H1 (cell line): ENCODE data around the gene KNDC1. TPM values are rescaled to one million over a fixed set of nuclear protein-coding genes. Genes with fewer than 3 reads are reported as not detected.

ENCODE experiments used
- CTCF ChIA-PET: fragments of 300-600 bp; sonication (Branson Sonifier 250); formaldehyde crosslinking; loops from one replicate; lab custom pipeline; 2021; ENCODE audit not compliant: partially characterized antibody; lab: Charles Lee
- POLR2A ChIA-PET: fragments of 300-600 bp; sonication (Branson Sonifier 250); formaldehyde crosslinking; loops from one replicate; lab custom pipeline; 2021; ENCODE audit warnings: inconsistent platforms; ENCODE audit not compliant: partially characterized antibody; lab: Charles Lee
- DNase-seq, 2 experiments: peaks; one replicate each; pipeline versions ENCODE4 v3.0.0 to v3.0.0-alpha.2; 2010 to 2022; ENCODE audit warnings: low spot score in 2 of 2, low read depth in 1 of 2, mixed read lengths in 1 of 2
- FAIRE-seq: peaks from 2 replicates; lab custom pipeline; 2011; peaks lifted over from hg19 to GRCh38; lab: Jason Lieb, UNC
- H2AFZ ChIP-seq: 2 replicates; pipeline ENCODE4 v1.8.1; 2012; ENCODE audit warnings: low read length, inconsistent platforms
- H2AK5ac ChIP-seq: 2 replicates; pipeline ENCODE4 v1.6.1; 2013; ENCODE audit warnings: low read depth, low read length
- H2BK120ac ChIP-seq: replicated peaks from 2 replicates; pipeline ENCODE3; 2013; ENCODE audit warnings: low read depth, low read length, inconsistent platforms
- H2BK12ac ChIP-seq: 2 replicates; pipeline ENCODE4 v1.6.1; 2013; ENCODE audit warnings: low read depth, low read length
- H2BK15ac ChIP-seq: 2 replicates; pipeline ENCODE4 v1.6.1; 2013; ENCODE audit warnings: low read length
- H2BK20ac ChIP-seq: 2 replicates; pipeline ENCODE4 v1.6.1; 2013; ENCODE audit warnings: low read length
- H2BK5ac ChIP-seq: 2 replicates; pipeline ENCODE4 v1.6.1; 2013; ENCODE audit warnings: low read depth, low read length
- H3K14ac ChIP-seq: 2 replicates; pipeline ENCODE4 v1.6.1; 2013; ENCODE audit warnings: inconsistent platforms; ENCODE audit not compliant: insufficient read length
- H3K18ac ChIP-seq: 2 replicates; pipeline ENCODE4 v1.6.1; 2013; ENCODE audit warnings: low read length; ENCODE audit errors: extremely low read depth
- H3K23ac ChIP-seq: 2 replicates; pipeline ENCODE4 v1.6.1; 2013; ENCODE audit warnings: inconsistent platforms; ENCODE audit not compliant: insufficient read length
- H3K23me2 ChIP-seq: 2 replicates; pipeline ENCODE4 v1.6.1; 2013; ENCODE audit warnings: low read depth, low read length
- H3K27ac ChIP-seq: 2 replicates; pipeline ENCODE4 v1.6.1; 2011; ENCODE audit warnings: low read depth, low read length, inconsistent platforms
- H3K27me3 ChIP-seq, 4 experiments: replicated peaks in 1 of 4; 1 replicate in 1 of 4; 2 replicates in 3 of 4; pipeline versions ENCODE4 v1.6.1 to v1.8.1; 2011 to 2013; ENCODE audit warnings: low read length in 3 of 4, mild to moderate bottlenecking in 3 of 4, inconsistent platforms in 2 of 4, mixed read lengths in 2 of 4, moderate library complexity in 1 of 4; ENCODE audit not compliant: control insufficient read depth in 3 of 4, insufficient read depth in 3 of 4; ENCODE audit errors: extremely low read depth in 1 of 4
- H3K36me3 ChIP-seq, 4 experiments: 2 replicates each; pipeline versions ENCODE4 v1.6.1 to v1.8.1; 2011 to 2013; ENCODE audit warnings: mild to moderate bottlenecking in 4 of 4, low read length in 3 of 4, moderate library complexity in 2 of 4, control low read depth in 1 of 4, inconsistent platforms in 1 of 4; ENCODE audit not compliant: insufficient read depth in 4 of 4, control insufficient read depth in 2 of 4
- H3K4ac ChIP-seq: replicated peaks from 2 replicates; pipeline ENCODE3; 2013; ENCODE audit warnings: low read length, low read depth, mixed read lengths, inconsistent platforms; ENCODE audit not compliant: insufficient read length
- H3K4me1 ChIP-seq, 4 experiments: replicated peaks in 1 of 4; 1 replicate in 1 of 4; 2 replicates in 3 of 4; pipeline versions ENCODE4 v1.6.1 to v1.8.1; 2011 to 2013; ENCODE audit warnings: low read length in 3 of 4, inconsistent platforms in 2 of 4, mixed read lengths in 1 of 4; ENCODE audit not compliant: insufficient read depth in 4 of 4, control insufficient read depth in 3 of 4
- H3K4me2 ChIP-seq, 2 experiments: 2 replicates each; pipeline versions ENCODE4 v1.6.1 to v1.8.1; 2011 to 2013; ENCODE audit warnings: low read depth in 2 of 2, low read length in 2 of 2, control low read depth in 1 of 2, inconsistent platforms in 1 of 2, mild to moderate bottlenecking in 1 of 2; ENCODE audit not compliant: insufficient read depth in 1 of 2
- H3K4me3 ChIP-seq, 4 experiments: fragments of 200-600, 300-600 bp in 1 of 4; sonication (generic), shearing (Covaris generic), sonication (Bioruptor Twin) in 1 of 4; 2 replicates each; pipeline versions ENCODE4 v1.5.1 to v1.8.1; 2011 to 2016; ENCODE audit warnings: low read length in 4 of 4, low read depth in 3 of 4, control low read depth in 2 of 4, inconsistent platforms in 2 of 4, mild to moderate bottlenecking in 2 of 4, mixed read lengths in 1 of 4, moderate library complexity in 1 of 4; ENCODE audit not compliant: insufficient read depth in 2 of 4; ENCODE audit errors: extremely low read depth in 1 of 4
- H3K56ac ChIP-seq: replicated peaks from 2 replicates; pipeline ENCODE3; 2013; ENCODE audit warnings: low read depth, mild to moderate bottlenecking, mixed read lengths, low read length, inconsistent platforms; ENCODE audit not compliant: insufficient read length
- H3K79me1 ChIP-seq: 2 replicates; pipeline ENCODE4 v1.6.1; 2013; ENCODE audit warnings: low read depth, low read length, control low read depth
- H3K79me2 ChIP-seq, 2 experiments: 2 replicates each; pipeline versions ENCODE4 v1.6.1 to v1.8.1; 2012 to 2013; ENCODE audit warnings: low read length in 2 of 2, mild to moderate bottlenecking in 2 of 2, inconsistent platforms in 1 of 2; ENCODE audit not compliant: insufficient read depth in 2 of 2, control insufficient read depth in 1 of 2
- H3K9ac ChIP-seq, 4 experiments: replicated peaks in 1 of 4; 1 replicate in 1 of 4; 2 replicates in 3 of 4; pipeline versions ENCODE4 v1.6.1 to v1.8.1; 2011 to 2013; ENCODE audit warnings: low read depth in 3 of 4, low read length in 3 of 4, control low read depth in 2 of 4, mild to moderate bottlenecking in 2 of 4, moderate library complexity in 2 of 4, inconsistent platforms in 1 of 4; ENCODE audit errors: extremely low read depth in 1 of 4
- H3K9me3 ChIP-seq, 2 experiments: 2 replicates each; pipeline versions ENCODE4 v1.6.1 to v1.8.1; 2012 to 2013; ENCODE audit warnings: mild to moderate bottlenecking in 2 of 2, moderate library complexity in 2 of 2, control low read depth in 1 of 2, inconsistent platforms in 1 of 2, low read depth in 1 of 2, low read length in 1 of 2, mixed read lengths in 1 of 2; ENCODE audit not compliant: insufficient read depth in 2 of 2
- H4K20me1 ChIP-seq, 2 experiments: replicated peaks in 1 of 2; 2 replicates each; pipeline versions ENCODE3 to v1.8.1; 2011 to 2013; ENCODE audit warnings: inconsistent platforms in 2 of 2, low read length in 2 of 2, mild to moderate bottlenecking in 1 of 2; ENCODE audit not compliant: insufficient read depth in 2 of 2, control insufficient read depth in 1 of 2
- H4K5ac ChIP-seq: 2 replicates; pipeline ENCODE4 v1.6.1; 2013; ENCODE audit warnings: low read length, low read depth, mixed read lengths, inconsistent platforms; ENCODE audit not compliant: insufficient read length
- H4K8ac ChIP-seq: 2 replicates; pipeline ENCODE4 v1.8.0; 2013; ENCODE audit warnings: mild to moderate bottlenecking, moderate library complexity, low read length, inconsistent platforms; ENCODE audit not compliant: insufficient read depth; ENCODE audit errors: extremely low read depth
- H4K91ac ChIP-seq: replicated peaks from 2 replicates; pipeline ENCODE3; 2013; ENCODE audit warnings: low read length, mixed read lengths, inconsistent platforms; ENCODE audit not compliant: insufficient read length
- JUN ChIP-seq: IDR thresholded peaks from 2 replicates; pipeline ENCODE4 v1.6.1; 2011; ENCODE audit warnings: low read depth, mild to moderate bottlenecking, improper control_type of control experiment, low read length
- SAP30 ChIP-seq: fragments of 300-600 bp; sonication (generic); IDR thresholded peaks from 2 replicates; pipeline ENCODE4 v1.7.1; 2012; ENCODE audit warnings: low read length, moderate library complexity, mild to moderate bottlenecking, inconsistent platforms; ENCODE audit not compliant: insufficient read depth, insufficient replicate concordance
- WGBS, 2 experiments: shearing (Covaris generic) in 1 of 2; methylation state at CpG; one replicate each; pipeline versions ENCODE4 v1.1.6 to v1.1.7; 2013 to 2015; ENCODE audit warnings: low lambda C conversion rate in 2 of 2, mixed read lengths in 2 of 2, inconsistent platforms in 1 of 2, low coverage in 1 of 2, missing lambda C conversion rate in 1 of 2; ENCODE audit not compliant: insufficient replicate concordance in 2 of 2, insufficient coverage in 1 of 2, insufficient read length in 1 of 2; ENCODE audit errors: extremely low coverage in 1 of 2, missing lambda C conversion rate in 1 of 2; 5-methylcytosine and 5-hydroxymethylcytosine counted together
- polyA plus RNA-seq, 7 experiments: library from polyadenylated mRNA; depleted of rRNA in 3 of 7; stranded (reverse) in 5 of 7; unstranded in 2 of 7; fragments of >200 nt in 5 of 7; fragments of 200-250 nt in 2 of 7; gene quantifications; 1 replicate in 5 of 7; 2 replicates in 1 of 7; 4 replicates in 1 of 7; pipeline versions ENCODE4 v1.2.1 to v1.2.3, GENCODE V29; 2011 to 2013; ENCODE audit warnings: missing spikeins in 2 of 7, mixed read lengths in 2 of 7
- total RNA-seq: library from RNA; stranded (reverse); fragmentation: NEBNext Ultra II Directional; extraction: Animal tissue kit (Norgen Biotek cat#: 25700); gene quantifications from 2 replicates; pipeline ENCODE4 v1.2.1, GENCODE V29; 2021

The KNDC1 gene
- total and polyA plus RNA-seq, 2 of the 8 experiments (the other 6 are each of a cell fraction or from before 2014, with no cell fraction given): 7.5 to 16.7 TPM

DNA sequence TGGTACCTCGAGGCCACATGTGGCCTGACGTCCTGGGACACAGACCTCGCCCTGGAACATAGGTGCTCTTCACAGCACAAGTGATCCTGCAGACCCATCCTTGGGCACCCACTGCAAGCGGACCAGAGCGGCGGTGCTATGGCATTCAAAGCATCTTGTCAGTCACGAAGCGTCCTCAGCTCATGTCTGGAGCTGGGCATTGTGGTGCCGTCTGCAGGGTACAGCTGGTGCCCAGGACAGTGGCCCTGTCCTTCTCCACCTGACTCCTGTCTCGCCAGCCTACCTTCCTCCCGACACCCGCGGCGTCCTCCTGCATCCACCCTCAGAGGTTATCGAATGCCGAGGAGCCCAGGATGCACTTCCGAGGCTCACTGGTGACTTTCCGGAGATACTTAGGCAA, 45.8 kb upstream of the KNDC1 start:
- Histone ChIP-seq H3K79me1 (no peaks in the 10 kb centered on the region), H3K4me2 (no peak overlapping the region), H3K18ac (no peak overlapping the region), H2BK120ac (no peak overlapping the region), H3K4ac (no peak overlapping the region), H3K27ac (no peak overlapping the region), H3K23me2 (no peaks in the 10 kb centered on the region), H3K36me3 (no peaks in the 10 kb centered on the region), H3K4me3 (no peak overlapping the region), H4K20me1 (no peaks in the 10 kb centered on the region), H3K9me3 (peaks cover 3% of the 10 kb centered on the region in 2 experiments; a peak in 1 of 4 replicates), H4K5ac (no peak overlapping the region), H2AK5ac (0 out of 2 replicates have a peak overlapping the region, but pooled peaks have one; percentile 49), H2BK20ac (no peak overlapping the region), H3K27me3 (no peaks in the 10 kb centered on the region), H4K91ac (no peak overlapping the region), H3K4me1 (peaks cover 0 to 3% (median 2%) of the 10 kb centered on the region in 4 experiments; a peak in 3 of 7 replicates), H2AFZ (no peak overlapping the region), H3K79me2 (no peaks in the 10 kb centered on the region), H3K14ac (no peak overlapping the region), H2BK15ac (no peak overlapping the region), H3K56ac (peak overlapping the region; percentile 6), H2BK12ac (no peak overlapping the region), H3K9ac (no peak overlapping the region), H4K8ac (no peak overlapping the region), H2BK5ac (no peak overlapping the region), H3K23ac (no peak overlapping the region)
- no peak for FAIRE-seq
- 91% methylated on average over 17 of the region's 18 CpGs; no CpG with 5 or more reads in 1 of the 2 experiments for WGBS, 2 experiments
- CTCF ChIA-PET: interaction anchor here (0.7 to 4.7 kb wide), 3 partner anchors 9 to 170 kb away, joined by 3 to 19 read pairs (median 3); no protein-coding TSS in a partner anchor
- no peak for DNase-seq
- TF ChIP-seq JUN (no peak), SAP30 (no peak)
- POLR2A ChIA-PET: no interaction called here
